Measurements from ENCODE around the gene TNF.

DNA sequence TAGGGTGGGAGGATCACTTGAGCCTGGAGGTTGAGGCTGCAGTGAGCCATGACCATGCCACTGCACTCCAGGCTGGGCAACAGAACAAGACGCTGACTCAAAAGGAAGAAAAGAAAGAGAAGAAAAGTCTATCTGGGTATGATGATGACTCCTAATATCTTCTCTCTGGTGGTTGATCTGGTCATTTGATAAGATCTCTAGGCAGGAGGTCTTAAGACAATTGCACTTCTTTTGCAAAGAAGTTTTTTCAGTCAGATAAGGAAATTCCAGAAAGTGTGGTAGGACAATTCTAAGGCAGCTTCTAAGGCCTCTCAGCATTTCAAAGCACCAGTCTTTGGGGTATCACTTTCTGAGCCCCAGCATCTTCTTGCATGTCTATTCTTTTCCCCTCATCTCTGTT is 32.0 kb downstream of the TNF start:
- TF ChIP-seq MYC (IDR thresholded peaks at IDR 0.05; ENCODE audit: low read depth, low read length) = no peak
- TF ChIP-seq POLR2AphosphoS5 (IDR thresholded peaks at IDR 0.05; ENCODE audit: insufficient read depth, low read depth, low read length) = no peak
- TF ChIP-seq CTCF (IDR thresholded peaks at IDR 0.05; ENCODE audit: extremely low read depth in 1 of 2, insufficient read depth in 1 of 2, low read depth in 1 of 2, low read length in 2 of 2) = no peak

Data from endothelial cell of umbilical vein (primary cell).